ENCODE measurements around the gene MBD3.

Gene MBD3

GRCh38 chr19:1528596-1529429 is 63.9 kb downstream of the MBD3 start:
- no peak for TF ChIP-seq CTCF (IDR thresholded peaks at IDR 0.05; ENCODE audit: insufficient read depth, missing control alignments)
- FAIRE-seq: no peak

GRCh38 chr19:1527650-1528309 is 64.9 kb downstream of the MBD3 start:
- DNase-seq (ENCODE audit: insufficient read length, low spot score) (no peak), FAIRE-seq (no peak)
- TF ChIP-seq CTCF (IDR thresholded peaks at IDR 0.05; ENCODE audit: insufficient read depth, missing control alignments): no peak

More at GRCh38 chr19:1528596-1529429, 63.9 kb downstream of the MBD3 start:
- no peak for DNase-seq (ENCODE audit: insufficient read length, low spot score)

- no peak for TF ChIP-seq CTCF (IDR thresholded peaks at IDR 0.05; ENCODE audit: insufficient read depth, missing control alignments)
- FAIRE-seq (no peak), DNase-seq (ENCODE audit: insufficient read length, low spot score) (no peak)
These were observed 65.6 kb downstream of the MBD3 start for GRCh38 chr19:1526979-1527649.

- DNase-seq (ENCODE audit: insufficient read length, low spot score) (no peak), FAIRE-seq (no peak)
- TF ChIP-seq CTCF (IDR thresholded peaks at IDR 0.05; ENCODE audit: insufficient read depth, missing control alignments): no peak
These were observed 66.4 kb downstream of the MBD3 start for GRCh38 chr19:1526066-1526778.

GRCh38 chr19:1525343-1525742 is 67.3 kb downstream of the MBD3 start:
- TF ChIP-seq CTCF (IDR thresholded peaks at IDR 0.05; ENCODE audit: insufficient read depth, missing control alignments): no peak
- DNase-seq (ENCODE audit: insufficient read length, low spot score) (no peak), FAIRE-seq (no peak)

- TF ChIP-seq CTCF (IDR thresholded peaks at IDR 0.05; ENCODE audit: insufficient read depth, missing control alignments): no peak
- no peak for FAIRE-seq
- no peak for DNase-seq (ENCODE audit: insufficient read length, low spot score)
These were observed 67.7 kb downstream of the MBD3 start for GRCh38 chr19:1524972-1525325.

Measured in D721Med (cell line).